Right cardiac atrium (tissue), 5 donors: ENCODE measurements around the gene F8A1. TPM values are rescaled to one million over a fixed set of nuclear protein-coding genes. Genes with fewer than 3 reads are reported as not detected.
"Not testable (repeated sequence)": the region's sequence is repeated elsewhere in the genome, so short reads cannot be mapped to it uniquely, and the experiment has no call there.

Experiments used
- ATAC-seq, 2 donors: fragments of 200-7000 bp; cut with Tn5 transposase; one replicate each; pipeline versions ENCODE4 v1.8.0 to v1.9.1; 2020; ENCODE audit warnings: moderate library complexity in 2 of 2, mild to moderate bottlenecking in 1 of 2
- DNase-seq, 3 donors: peaks; one replicate each; pipeline ENCODE4 v3.0.0-alpha.2; 2020
- H3K27ac ChIP-seq: one replicate; pipeline ENCODE4 v1.5.1; 2013; ENCODE audit warnings: mild to moderate bottlenecking, low read length, control low read depth, moderate library complexity
- H3K27me3 ChIP-seq: one replicate; pipeline ENCODE4 v1.6.1; 2013; ENCODE audit not compliant: control insufficient read depth, insufficient read depth
- H3K4me1 ChIP-seq: one replicate; pipeline ENCODE4 v1.6.1; 2013; ENCODE audit warnings: low read length; ENCODE audit not compliant: control insufficient read depth, insufficient read depth
- H3K4me3 ChIP-seq: one replicate; pipeline ENCODE4 v1.5.1; 2013; ENCODE audit warnings: low read length, control low read depth
- H3K9me3 ChIP-seq: one replicate; pipeline ENCODE4 v1.6.1; 2013; ENCODE audit warnings: low read length; ENCODE audit not compliant: control insufficient read depth
- WGBS: extraction: QIAGEN DNeasy Blood & Tissue Kit; methylation state at CpG from one replicate; pipeline ENCODE4 v1.1.7; 2013; 5-methylcytosine and 5-hydroxymethylcytosine counted together
- intact Hi-C, 4 donors: fragments of 100-400 bp; cut with DNase I; formaldehyde crosslinking; loops; one replicate each; pipeline versions ENCODE4 v1.11.0 to v1.14.0; 2022 to 2023
- long read RNA-seq, 4 donors: library from polyadenylated mRNA; unstranded; transcript quantifications; one replicate each; pipeline ENCODE4 v2.0.0, GENCODE V29; 2020 to 2021
- polyA plus RNA-seq: library from polyadenylated mRNA; stranded (reverse); fragments of 200-250 nt; gene quantifications from one replicate; pipeline ENCODE4 v1.2.3, GENCODE V29; 2013
- total RNA-seq, 4 donors: library from RNA; stranded (reverse); fragmentation: NEBNext Ultra II Directional; extraction: Animal tissue kit (Norgen Biotek cat#: 25700); gene quantifications; one replicate each; pipeline ENCODE4 v1.2.1, GENCODE V29; 2021
- donor health status: healthy with polysubstance abuse.
- donor health status: DM: no; HTN: yes; CAD: no.
- donor health status: DM: no; HTN: no; CAD: no.
- donor health status: DM: no; HTN: yes; CAD: no; lungs with severe emphysema.
- donor health status: DM: yes; HTN: yes; CAD: no.

Gene F8A1
- total RNA-seq, result 10 to 100 TPM; 12.9 to 33.4 (median 20.8) TPM
- polyA plus RNA-seq, result 25.3 TPM
- long read RNA-seq, donor 1, transcript F8A1-201 (1 exons, 1,713 nt), result major isoform, 180 of 182 reads
- long read RNA-seq, donor 1, partial matches to known transcripts, result 0 of 182 reads
- long read RNA-seq, donor 1, other reads (novel, unspliced or antisense), result 2 of 182 reads
- long read RNA-seq, donor 2, transcript F8A1-201 (1 exons, 1,713 nt), result major isoform, 128 of 129 reads
- long read RNA-seq, donor 2, partial matches to known transcripts, result 0 of 129 reads
- long read RNA-seq, donor 2, other reads (novel, unspliced or antisense), result 1 of 129 reads
- long read RNA-seq, donor 3, transcript F8A1-201 (1 exons, 1,713 nt), result major isoform, 5 of 5 reads
- long read RNA-seq, donor 3, partial matches to known transcripts, result 0 of 5 reads
- long read RNA-seq, donor 3, other reads (novel, unspliced or antisense), result 0 of 5 reads
- long read RNA-seq, donor 4, transcript F8A1-201 (1 exons, 1,713 nt), result major isoform, 56 of 57 reads
- long read RNA-seq, donor 4, partial matches to known transcripts, result 0 of 57 reads
- long read RNA-seq, donor 4, other reads (novel, unspliced or antisense), result 1 of 57 reads

- ATAC-seq (peak; percentile 75 to 90), DNase-seq (peak in 1 of 3 donors; percentile 82)
- WGBS, result 0% methylated on average over 3 of the region's 91 CpGs
- H3K4me1 ChIP-seq, H3K27me3 ChIP-seq, intact Hi-C loops, H3K9me3 ChIP-seq, H3K4me3 ChIP-seq: not testable (repeated sequence)
- peak within 1 kb of the TSS; percentile 45 for H3K27ac ChIP-seq
These were observed at the start of gene F8A1 for GRCh38 chrX:154886069-154886788. Gene F8A1, plus strand, starts transcription at chrX:154886355. Its CDS starts 20 bp downstream, at chrX:154886375.

DNA sequence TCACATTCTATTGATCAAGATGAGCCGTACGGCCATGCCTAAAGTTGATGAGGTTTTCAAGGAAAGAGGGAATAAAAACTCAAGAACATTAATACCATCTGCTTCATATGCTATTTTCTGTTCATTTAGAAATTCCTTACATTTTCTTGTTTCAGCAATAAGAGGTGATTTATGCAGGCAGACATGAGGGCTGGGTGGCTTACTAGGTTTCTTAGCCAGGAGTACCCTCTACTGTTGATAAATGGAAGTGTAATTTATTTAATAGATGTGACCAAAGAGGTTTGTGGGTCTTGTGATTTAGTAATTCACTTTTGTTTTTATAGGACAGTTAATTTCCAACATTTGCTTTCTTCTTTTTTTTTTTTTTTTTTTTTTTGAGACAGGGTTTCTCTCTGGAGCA lies 45.3 kb upstream of the F8A1 start:
- Histone ChIP-seq H3K4me1 (no peaks in the 10 kb centered on the region), H3K27ac (no peak overlapping the region), H3K27me3 (no peaks in the 10 kb centered on the region), H3K4me3 (no peak overlapping the region), H3K9me3 (no peaks in the 10 kb centered on the region)
- intact Hi-C loops, result no loop called here
- WGBS, result 83% methylated on average over 2 of the region's 2 CpGs
- ATAC-seq (peak in 1 of 2 donors; percentile 36), DNase-seq (no peak)

DNA sequence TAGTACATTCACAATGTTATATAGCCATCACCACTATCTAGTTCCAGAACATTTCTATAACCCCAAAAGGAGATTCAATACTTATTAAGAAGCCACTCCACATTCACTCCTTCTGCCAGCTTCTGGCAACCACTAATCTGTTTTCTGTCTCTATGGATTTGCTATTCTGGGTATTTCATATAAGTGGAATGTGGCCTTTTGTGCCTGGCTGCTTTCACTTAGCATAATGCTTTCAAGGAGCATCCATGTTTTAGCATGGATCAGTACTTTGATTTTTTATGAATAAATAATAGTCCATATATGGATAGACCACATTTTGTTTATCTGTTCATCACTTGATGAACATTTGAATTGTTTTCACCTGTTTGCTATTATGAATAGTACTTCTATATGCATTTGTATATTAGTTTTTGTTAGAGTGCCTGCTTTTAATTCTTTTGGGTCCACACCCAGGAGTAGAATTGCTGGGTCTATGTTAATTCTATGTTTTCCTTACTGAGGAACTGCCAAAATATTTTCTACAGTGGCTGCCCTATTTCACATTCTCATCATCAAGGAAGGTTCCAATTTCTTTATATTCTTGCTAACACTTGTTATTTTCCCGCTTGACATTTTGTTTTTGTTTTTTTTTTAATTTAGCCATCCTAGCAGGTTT lies 35.1 kb upstream of the F8A1 start:
- DNase-seq (no peak), ATAC-seq (no peak)
- Histone ChIP-seq H3K27me3 (no peaks in the 10 kb centered on the region), H3K27ac (no peak overlapping the region), H3K4me3 (no peak overlapping the region), H3K9me3 (no peaks in the 10 kb centered on the region), H3K4me1 (no peaks in the 10 kb centered on the region)
- 100% methylated on average over 1 of the region's 1 CpG for WGBS
- intact Hi-C loops, result no loop called here

DNA sequence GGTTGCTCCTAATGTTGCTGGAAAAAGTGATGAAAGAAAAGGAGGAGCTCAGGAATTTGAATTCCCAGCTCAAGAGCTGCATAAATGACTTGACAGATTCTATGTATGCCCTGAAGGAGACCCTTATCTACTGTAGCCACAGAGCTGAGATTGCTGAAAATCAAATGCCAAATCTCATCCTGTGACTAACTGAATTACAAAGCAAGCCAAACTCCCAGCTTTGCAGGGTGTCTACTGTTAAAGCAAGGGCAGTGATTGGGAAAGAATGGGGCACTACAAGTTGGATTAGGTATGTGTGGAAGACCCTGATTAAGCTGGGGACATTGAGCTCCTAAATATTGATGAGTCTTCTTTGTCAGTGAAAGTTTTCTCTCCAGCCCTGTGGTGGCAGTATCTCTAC lies 30.9 kb upstream of the F8A1 start:
- intact Hi-C loops, result no loop called here
- no peaks in the 10 kb centered on the region for H3K4me1 ChIP-seq
- ATAC-seq (no peak), DNase-seq (no peak)
- H3K9me3 ChIP-seq, result no peaks in the 10 kb centered on the region
- H3K27ac ChIP-seq, result no peak overlapping the region
- H3K27me3 ChIP-seq, result no peaks in the 10 kb centered on the region
- H3K4me3 ChIP-seq, result no peak overlapping the region

DNA sequence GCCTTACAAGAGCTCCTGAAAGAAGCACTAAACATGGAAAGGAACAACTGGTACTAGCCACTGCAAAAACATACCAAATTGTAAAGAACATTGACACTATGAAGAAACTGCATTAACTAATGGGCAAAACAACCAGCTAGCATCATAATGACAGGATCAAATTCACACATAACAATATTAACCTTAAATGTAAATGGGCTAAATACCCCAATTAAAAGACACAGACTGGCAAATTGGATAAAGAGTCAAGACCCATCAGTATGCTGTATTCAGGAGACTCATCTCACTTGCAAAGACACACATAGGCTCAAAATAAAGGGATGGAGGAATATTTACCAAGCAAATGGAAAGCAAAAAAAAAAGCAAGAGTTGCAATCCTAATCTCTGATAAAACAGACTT lies 17.6 kb upstream of the F8A1 start:
- H3K27me3 ChIP-seq, H3K4me3 ChIP-seq, H3K27ac ChIP-seq, H3K4me1 ChIP-seq, ATAC-seq, intact Hi-C loops, H3K9me3 ChIP-seq, DNase-seq: not testable (repeated sequence)

- WGBS, result 83% methylated on average over 2 of the region's 2 CpGs
- no peak for ATAC-seq
- DNase-seq, result no peak
These were observed 12.8 kb upstream of the F8A1 start for GRCh38 chrX:154873329-154873728.

DNA sequence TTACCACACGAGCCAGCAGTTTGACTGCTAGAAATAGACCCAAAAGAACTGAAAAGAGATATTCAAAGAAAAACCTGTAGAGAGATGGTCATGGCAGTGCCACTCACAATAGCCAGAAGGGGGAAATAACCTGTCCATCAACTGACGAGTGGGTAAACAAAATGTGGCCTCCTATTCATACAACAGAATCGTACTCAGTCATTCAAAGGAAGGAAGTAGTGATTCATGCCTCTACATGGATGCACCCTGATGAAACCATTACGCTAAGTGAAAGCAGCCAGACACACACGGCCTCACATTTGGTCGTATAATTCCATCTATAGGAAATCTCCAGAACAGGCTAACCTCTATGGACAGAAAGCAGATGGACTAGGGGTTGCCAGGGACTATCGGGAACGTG lies 2.1 kb upstream of the F8A1 start:
- no CpG with 5 or more reads among the region's 8 CpGs for WGBS
- H3K4me3 ChIP-seq, H3K4me1 ChIP-seq, H3K27me3 ChIP-seq, H3K9me3 ChIP-seq, ATAC-seq, H3K27ac ChIP-seq, DNase-seq, intact Hi-C loops: not testable (repeated sequence)

More at GRCh38 chrX:154873329-154873728, 12.8 kb upstream of the F8A1 start:
- intact Hi-C loops, result no loop called here
- Histone ChIP-seq H3K27ac (no peak overlapping the region), H3K27me3 (no peaks in the 10 kb centered on the region), H3K9me3 (no peaks in the 10 kb centered on the region), H3K4me1 (no peaks in the 10 kb centered on the region), H3K4me3 (no peak overlapping the region)

DNA sequence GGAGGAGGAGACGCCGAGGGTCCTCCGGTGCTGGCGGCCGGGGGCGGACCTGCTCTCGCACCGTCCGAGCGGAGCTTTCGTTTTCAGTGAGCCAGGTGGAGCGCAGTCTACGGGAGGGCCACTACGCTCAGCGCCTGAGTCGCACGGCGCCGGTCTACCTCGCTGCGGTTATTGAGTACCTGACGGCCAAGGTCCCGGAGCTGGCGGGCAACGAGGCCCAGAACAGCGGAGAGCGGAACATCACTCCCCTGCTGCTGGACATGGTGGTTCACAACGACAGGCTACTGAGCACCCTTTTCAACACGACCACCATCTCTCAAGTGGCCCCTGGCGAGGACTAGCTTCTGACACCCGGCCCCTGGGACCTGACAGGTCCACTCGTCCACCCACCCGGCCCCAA lies 1.1 kb upstream of the F8A1 start:
- WGBS, result 99% methylated on average over 10 of the region's 33 CpGs
- DNase-seq, H3K27me3 ChIP-seq, H3K4me1 ChIP-seq, H3K4me3 ChIP-seq, H3K9me3 ChIP-seq, intact Hi-C loops, H3K27ac ChIP-seq: not testable (repeated sequence)
- peak in 1 of 2 donors; percentile 10 for ATAC-seq

- WGBS, result 68% methylated on average over 3 of the region's 14 CpGs
- H3K4me1 ChIP-seq, intact Hi-C loops, H3K9me3 ChIP-seq, H3K27ac ChIP-seq, H3K27me3 ChIP-seq, DNase-seq, H3K4me3 ChIP-seq: not testable (repeated sequence)
- ATAC-seq, result peak; percentile 7 to 35
These were observed 606 bp upstream of the F8A1 start for GRCh38 chrX:154885549-154885948.

GRCh38 chrX:154886789-154887221 lies 650 bp downstream of the F8A1 start:
- H3K27me3 ChIP-seq, H3K9me3 ChIP-seq, H3K27ac ChIP-seq, H3K4me3 ChIP-seq, H3K4me1 ChIP-seq, DNase-seq, intact Hi-C loops: not testable (repeated sequence)
- ATAC-seq, result peak; percentile 62 to 69
- WGBS, result no CpG with 5 or more reads among the region's 62 CpGs
